ENCODE measurements around the gene VIL1. TPM values are rescaled to one million over a fixed set of nuclear protein-coding genes. Genes with fewer than 3 reads are reported as not detected.

VIL1 gene
- total and polyA plus RNA-seq, 2 of the 13 experiments (the other 11 are each of a cell fraction or from before 2014, with no cell fraction given), result 287 to 301 TPM

DNA sequence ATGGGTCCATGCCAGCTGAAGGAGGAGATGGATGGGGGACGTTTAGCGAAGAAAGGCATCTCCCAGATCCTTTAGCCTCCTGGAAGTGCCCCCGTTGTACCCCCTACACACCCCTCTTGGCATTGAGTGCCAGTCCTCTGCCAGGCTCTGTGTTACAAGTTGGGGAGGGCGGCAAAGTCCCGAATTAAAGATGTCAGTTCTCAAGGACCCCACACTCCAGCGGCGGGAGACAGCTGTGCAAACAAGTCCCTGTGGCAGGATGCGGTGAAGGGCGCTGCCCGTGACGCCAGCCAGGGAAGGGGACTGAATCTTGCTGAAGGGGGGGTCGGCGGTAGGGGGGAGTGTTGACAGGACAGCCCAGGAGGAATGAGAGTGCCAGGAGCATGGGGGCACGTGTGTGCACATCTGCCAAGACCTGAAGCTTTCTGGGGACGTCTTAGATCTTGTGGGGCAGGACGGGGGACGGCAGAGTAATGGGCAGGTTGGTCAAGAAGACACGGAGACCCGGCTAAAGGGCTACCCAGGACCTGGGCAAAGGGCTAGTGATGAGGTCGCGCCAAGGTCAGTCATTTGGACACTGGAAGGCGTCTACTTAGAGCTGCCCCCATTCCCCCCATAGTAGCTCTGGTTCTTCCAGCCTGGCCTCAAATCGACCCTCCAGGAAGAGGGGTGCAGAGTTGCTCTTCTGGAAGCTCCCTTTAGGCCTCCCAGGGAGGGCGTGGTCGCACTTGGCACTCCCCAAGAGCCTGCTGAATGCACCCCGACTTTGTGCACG is 22.0 kb upstream of the VIL1 start (continued):
- TF ChIP-seq GABPA (IDR thresholded peaks at IDR 0.05; ENCODE audit: low read depth, low read length), result no peak
- TF ChIP-seq GABPA (CRISPR knock-in tag; IDR thresholded peaks at IDR 0.05; ENCODE audit: low read depth), result 0 out of 2 replicates have a peak, but pooled peaks have one; percentile 15
- TF ChIP-seq FOXA3 (CRISPR knock-in tag; IDR thresholded peaks at IDR 0.05), result peak; percentile 66
- no peak for TF ChIP-seq SMYD3 (CRISPR knock-in tag; IDR thresholded peaks at IDR 0.05)
- no peak for TF ChIP-seq ADNP (CRISPR knock-in tag; IDR thresholded peaks at IDR 0.05)
- no peak for TF ChIP-seq ZNF468 (CRISPR knock-in tag; IDR thresholded peaks at IDR 0.05)
- TF ChIP-seq, protein P1, sequence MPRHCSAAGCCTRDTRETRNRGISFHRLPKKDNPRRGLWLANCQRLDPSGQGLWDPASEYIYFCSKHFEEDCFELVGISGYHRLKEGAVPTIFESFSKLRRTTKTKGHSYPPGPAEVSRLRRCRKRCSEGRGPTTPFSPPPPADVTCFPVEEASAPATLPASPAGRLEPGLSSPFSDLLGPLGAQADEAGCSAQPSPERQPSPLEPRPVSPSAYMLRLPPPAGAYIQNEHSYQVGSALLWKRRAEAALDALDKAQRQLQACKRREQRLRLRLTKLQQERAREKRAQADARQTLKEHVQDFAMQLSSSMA (CRISPR knock-in tag; IDR thresholded peaks at IDR 0.05), result no peak
- TF ChIP-seq ZNF512 (CRISPR knock-in tag; IDR thresholded peaks at IDR 0.05), result 0 out of 2 replicates have a peak, but pooled peaks have one; percentile 24
- 0 out of 2 replicates have a peak, but pooled peaks have one; percentile 1 for TF ChIP-seq ZNF556 (CRISPR knock-in tag; IDR thresholded peaks at IDR 0.05; ENCODE audit: borderline replicate concordance)
- 0 out of 2 replicates have a peak, but pooled peaks have one; percentile 37 for TF ChIP-seq HINFP (CRISPR knock-in tag; IDR thresholded peaks at IDR 0.05; ENCODE audit: low read depth)
- TF ChIP-seq ZBTB21 (CRISPR knock-in tag; IDR thresholded peaks at IDR 0.05), result 0 out of 2 replicates have a peak, but pooled peaks have one; percentile 44
- no peak for TF ChIP-seq EEA1 (CRISPR knock-in tag; IDR thresholded peaks at IDR 0.05; ENCODE audit: borderline replicate concordance)
- TF ChIP-seq, protein P2, sequence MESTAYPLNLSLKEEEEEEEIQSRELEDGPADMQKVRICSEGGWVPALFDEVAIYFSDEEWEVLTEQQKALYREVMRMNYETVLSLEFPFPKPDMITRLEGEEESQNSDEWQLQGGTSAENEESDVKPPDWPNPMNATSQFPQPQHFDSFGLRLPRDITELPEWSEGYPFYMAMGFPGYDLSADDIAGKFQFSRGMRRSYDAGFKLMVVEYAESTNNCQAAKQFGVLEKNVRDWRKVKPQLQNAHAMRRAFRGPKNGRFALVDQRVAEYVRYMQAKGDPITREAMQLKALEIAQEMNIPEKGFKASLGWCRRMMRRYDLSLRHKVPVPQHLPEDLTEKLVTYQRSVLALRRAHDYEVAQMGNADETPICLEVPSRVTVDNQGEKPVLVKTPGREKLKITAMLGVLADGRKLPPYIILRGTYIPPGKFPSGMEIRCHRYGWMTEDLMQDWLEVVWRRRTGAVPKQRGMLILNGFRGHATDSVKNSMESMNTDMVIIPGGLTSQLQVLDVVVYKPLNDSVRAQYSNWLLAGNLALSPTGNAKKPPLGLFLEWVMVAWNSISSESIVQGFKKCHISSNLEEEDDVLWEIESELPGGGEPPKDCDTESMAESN (CRISPR knock-in tag; conservative IDR thresholded peaks at IDR 0.05), result peak; percentile 38; the same call in 1 of the 2 replicates
- no peak for TF ChIP-seq MAFF (IDR thresholded peaks at IDR 0.05; ENCODE audit: low read depth, low read length)
- peak; percentile 61 for TF ChIP-seq SPEN (CRISPR knock-in tag; IDR thresholded peaks at IDR 0.05; ENCODE audit: low read depth)
- no peak for TF ChIP-seq DNMT1 (CRISPR knock-in tag; IDR thresholded peaks at IDR 0.05)
- no peak for TF ChIP-seq PAX8 (CRISPR knock-in tag; IDR thresholded peaks at IDR 0.05; ENCODE audit: borderline replicate concordance)
- TF ChIP-seq, protein P3, sequence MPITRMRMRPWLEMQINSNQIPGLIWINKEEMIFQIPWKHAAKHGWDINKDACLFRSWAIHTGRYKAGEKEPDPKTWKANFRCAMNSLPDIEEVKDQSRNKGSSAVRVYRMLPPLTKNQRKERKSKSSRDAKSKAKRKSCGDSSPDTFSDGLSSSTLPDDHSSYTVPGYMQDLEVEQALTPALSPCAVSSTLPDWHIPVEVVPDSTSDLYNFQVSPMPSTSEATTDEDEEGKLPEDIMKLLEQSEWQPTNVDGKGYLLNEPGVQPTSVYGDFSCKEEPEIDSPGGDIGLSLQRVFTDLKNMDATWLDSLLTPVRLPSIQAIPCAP (CRISPR knock-in tag; IDR thresholded peaks at IDR 0.05; ENCODE audit: low read depth), result 0 out of 2 replicates have a peak, but pooled peaks have one; percentile 34
- TF ChIP-seq IKZF5 (CRISPR knock-in tag; IDR thresholded peaks at IDR 0.05), result no peak
- TF ChIP-seq ASH2L (IDR thresholded peaks at IDR 0.05; ENCODE audit: insufficient read length, low read depth, low read length), result peak; percentile 11
- TF ChIP-seq RBM22 (optimal IDR thresholded peaks at IDR 0.05; ENCODE audit: low read length), result peak; percentile 12
- TF ChIP-seq ZNF746 (CRISPR knock-in tag; IDR thresholded peaks at IDR 0.05), result peak; percentile 9; the same call in 1 of the 2 replicates

Data from HepG2 (cell line).